22Rv1 (cell line): ENCODE data around the gene KCNJ5.

Source experiments
- H3K27ac ChIP-seq: fragments of 450-650 bp; 2 replicates; pipeline ENCODE4 v1.5.1; 2017
- CTCF ChIP-seq: fragments of 450-650 bp; IDR thresholded peaks from 2 replicates; pipeline ENCODE4 v1.5.1; 2017; ENCODE audit warnings: mild to moderate bottlenecking
- ZFX ChIP-seq: fragments of 450-650 bp; IDR thresholded peaks from 2 replicates; pipeline ENCODE4 v1.6.1; 2017; ENCODE audit warnings: antibody characterized with exemption, borderline replicate concordance

The KCNJ5 gene

GRCh38 chr11:128890543-128891368 is at the start of gene KCNJ5:
Gene KCNJ5, plus strand, starts transcription at chr11:128891356. Its CDS starts 19,918 bp downstream, at chr11:128911274.
- H3K27ac ChIP-seq: no peak within 1 kb of the TSS
- TF ChIP-seq CTCF (no peak), ZFX (no peak)

GRCh38 chr11:128841461-128842072 is 49.6 kb upstream of the KCNJ5 start:
- H3K27ac ChIP-seq: no peak overlapping the region
- no peak for TF ChIP-seq CTCF
- TF ChIP-seq ZFX: no peak

GRCh38 chr11:128843198-128843785 is 47.9 kb upstream of the KCNJ5 start:
- no peak for TF ChIP-seq CTCF
- TF ChIP-seq ZFX: no peak

GRCh38 chr11:128845334-128845780 is 45.8 kb upstream of the KCNJ5 start:
- no peak for TF ChIP-seq ZFX
- no peak for TF ChIP-seq CTCF
- no peak overlapping the region for H3K27ac ChIP-seq

More at GRCh38 chr11:128843198-128843785, 47.9 kb upstream of the KCNJ5 start:
- no peak overlapping the region for H3K27ac ChIP-seq

GRCh38 chr11:128846985-128847384 is 44.2 kb upstream of the KCNJ5 start:
- TF ChIP-seq ZFX (no peak), CTCF (no peak)
- H3K27ac ChIP-seq: no peak overlapping the region

- no peak overlapping the region for H3K27ac ChIP-seq
- no peak for TF ChIP-seq ZFX
- TF ChIP-seq CTCF: peak; percentile 68
Measured at GRCh38 chr11:128848815-128849455, 42.2 kb upstream of the KCNJ5 start.
